Measurements from ENCODE around the gene BGN. TPM values are rescaled to one million over a fixed set of nuclear protein-coding genes. Genes with fewer than 3 reads are reported as not detected.

BGN gene
- total RNA-seq, 1 donor from 2014 or later: 0.98 TPM

DNA sequence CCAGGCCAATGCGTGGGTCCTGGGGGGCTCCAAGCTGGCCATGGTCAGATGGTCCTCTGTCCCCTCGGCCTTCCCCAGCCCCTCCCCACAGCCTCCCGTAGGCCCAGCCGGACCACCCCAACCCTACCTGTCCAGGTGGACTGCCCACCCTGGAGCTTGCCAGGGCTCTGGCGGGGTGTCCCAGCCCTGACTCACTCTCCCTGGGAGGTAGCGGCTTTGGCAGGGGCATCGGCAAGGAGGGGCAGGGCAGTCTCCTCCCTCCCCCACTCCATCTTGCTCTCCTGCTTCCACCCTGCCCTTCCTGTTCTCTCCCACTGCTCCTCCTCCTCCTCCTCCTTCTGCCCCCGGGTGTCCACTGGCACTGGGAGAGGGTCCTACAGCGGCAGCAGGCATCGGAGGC, 7.4 kb downstream of the BGN start:
- Mint-ChIP-seq H3K27ac (no peak overlapping the region), H3K27me3 (no peaks in the 10 kb centered on the region), H3K4me3 (ENCODE audit: low read depth) (no peak overlapping the region), H3K4me1 (ENCODE audit: low read depth) (no peaks in the 10 kb centered on the region), H3K36me3 (ENCODE audit: insufficient read depth) (peaks cover 5% of the 10 kb centered on the region), H3K9me3 (ENCODE audit: low read depth) (peaks cover 11% of the 10 kb centered on the region)
- TF ChIP-seq, protein P1, sequence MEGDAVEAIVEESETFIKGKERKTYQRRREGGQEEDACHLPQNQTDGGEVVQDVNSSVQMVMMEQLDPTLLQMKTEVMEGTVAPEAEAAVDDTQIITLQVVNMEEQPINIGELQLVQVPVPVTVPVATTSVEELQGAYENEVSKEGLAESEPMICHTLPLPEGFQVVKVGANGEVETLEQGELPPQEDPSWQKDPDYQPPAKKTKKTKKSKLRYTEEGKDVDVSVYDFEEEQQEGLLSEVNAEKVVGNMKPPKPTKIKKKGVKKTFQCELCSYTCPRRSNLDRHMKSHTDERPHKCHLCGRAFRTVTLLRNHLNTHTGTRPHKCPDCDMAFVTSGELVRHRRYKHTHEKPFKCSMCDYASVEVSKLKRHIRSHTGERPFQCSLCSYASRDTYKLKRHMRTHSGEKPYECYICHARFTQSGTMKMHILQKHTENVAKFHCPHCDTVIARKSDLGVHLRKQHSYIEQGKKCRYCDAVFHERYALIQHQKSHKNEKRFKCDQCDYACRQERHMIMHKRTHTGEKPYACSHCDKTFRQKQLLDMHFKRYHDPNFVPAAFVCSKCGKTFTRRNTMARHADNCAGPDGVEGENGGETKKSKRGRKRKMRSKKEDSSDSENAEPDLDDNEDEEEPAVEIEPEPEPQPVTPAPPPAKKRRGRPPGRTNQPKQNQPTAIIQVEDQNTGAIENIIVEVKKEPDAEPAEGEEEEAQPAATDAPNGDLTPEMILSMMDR (IDR thresholded peaks at IDR 0.05; ENCODE audit: unreplicated experiment): no peak
- no peak for DNase-seq (ENCODE audit: low spot score, unreplicated experiment)

DNA sequence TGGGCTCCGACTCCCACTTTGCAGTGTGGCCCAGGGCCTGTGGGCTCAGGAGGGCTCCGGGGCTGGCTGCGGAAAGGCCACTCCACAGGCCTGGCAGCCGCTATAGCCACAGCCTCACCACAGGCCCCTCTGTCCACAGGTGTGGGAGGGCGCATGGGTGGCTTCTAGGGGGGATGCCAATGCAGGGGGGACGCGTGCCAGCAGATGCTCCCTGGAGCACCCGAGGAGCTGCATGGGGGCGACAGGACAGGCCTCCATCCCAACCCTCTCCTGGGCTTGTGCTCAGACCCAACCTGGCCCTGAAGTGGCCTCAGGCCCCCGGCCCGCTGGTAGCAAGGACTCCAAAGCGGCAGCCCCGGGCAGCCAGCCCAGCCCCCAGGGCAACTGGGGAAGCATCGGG, 8.0 kb downstream of the BGN start:
- peaks cover 11% of the 10 kb centered on the region for H3K9me3 Mint-ChIP-seq (ENCODE audit: low read depth)
- TF ChIP-seq, protein P1 (IDR thresholded peaks at IDR 0.05; ENCODE audit: unreplicated experiment): no peak
- H3K27ac Mint-ChIP-seq: no peak overlapping the region
- no peaks in the 10 kb centered on the region for H3K4me1 Mint-ChIP-seq (ENCODE audit: low read depth)
- DNase-seq (ENCODE audit: low spot score, unreplicated experiment): no peak
- H3K27me3 Mint-ChIP-seq: no peaks in the 10 kb centered on the region
- H3K36me3 Mint-ChIP-seq (ENCODE audit: insufficient read depth): peaks cover 5% of the 10 kb centered on the region
- H3K4me3 Mint-ChIP-seq (ENCODE audit: low read depth): no peak overlapping the region

DNA sequence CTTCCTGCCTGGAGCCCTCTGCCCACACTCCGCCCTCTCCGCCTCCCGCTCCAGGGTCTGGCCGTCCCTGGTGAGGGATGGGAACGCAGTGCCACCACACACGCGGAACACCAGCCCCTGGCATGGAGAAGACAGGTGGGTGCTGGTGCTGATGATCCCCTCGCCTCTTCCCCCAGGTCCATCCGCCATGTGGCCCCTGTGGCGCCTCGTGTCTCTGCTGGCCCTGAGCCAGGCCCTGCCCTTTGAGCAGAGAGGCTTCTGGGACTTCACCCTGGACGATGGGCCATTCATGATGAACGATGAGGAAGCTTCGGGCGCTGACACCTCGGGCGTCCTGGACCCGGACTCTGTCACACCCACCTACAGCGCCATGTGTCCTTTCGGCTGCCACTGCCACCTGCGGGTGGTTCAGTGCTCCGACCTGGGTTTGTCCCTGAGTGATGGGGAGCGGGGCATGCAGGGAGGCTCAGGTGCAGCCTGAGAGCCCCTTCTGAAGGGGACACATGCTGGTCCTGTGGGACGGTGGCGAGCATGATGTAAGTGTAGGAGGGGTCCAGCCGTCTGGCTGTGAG, 9.8 kb downstream of the BGN start:
- DNase-seq (ENCODE audit: low spot score, unreplicated experiment): no peak
- H3K27ac Mint-ChIP-seq: no peak overlapping the region
- peaks cover 11% of the 10 kb centered on the region for H3K9me3 Mint-ChIP-seq (ENCODE audit: low read depth)
- H3K36me3 Mint-ChIP-seq (ENCODE audit: insufficient read depth): peaks cover 5% of the 10 kb centered on the region
- H3K4me3 Mint-ChIP-seq (ENCODE audit: low read depth): no peak overlapping the region
- H3K4me1 Mint-ChIP-seq (ENCODE audit: low read depth): no peaks in the 10 kb centered on the region
- TF ChIP-seq, protein P1 (IDR thresholded peaks at IDR 0.05; ENCODE audit: unreplicated experiment): no peak
- no peaks in the 10 kb centered on the region for H3K27me3 Mint-ChIP-seq

DNA sequence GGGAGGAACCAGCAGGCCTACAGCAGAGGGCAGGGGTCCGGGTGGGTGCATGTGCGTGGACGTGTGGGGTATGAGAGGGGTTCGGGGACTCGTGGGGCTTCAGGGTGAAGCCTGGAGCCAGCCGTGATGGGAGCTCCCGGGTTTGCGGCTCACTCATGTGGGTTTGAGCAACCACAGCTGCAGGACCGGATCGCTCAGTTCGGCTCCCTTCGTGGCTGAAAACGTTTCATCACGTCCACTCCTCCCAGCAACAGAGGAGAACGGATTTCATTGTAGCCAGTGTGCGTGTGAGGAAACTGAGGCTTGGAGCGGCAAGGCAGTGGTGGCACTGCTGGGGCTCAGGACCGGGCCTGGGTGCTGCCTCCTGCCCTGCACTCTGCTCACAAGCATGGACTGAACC, 10.6 kb downstream of the BGN start:
- H3K27me3 Mint-ChIP-seq: no peaks in the 10 kb centered on the region
- H3K36me3 Mint-ChIP-seq (ENCODE audit: insufficient read depth): peaks cover 5% of the 10 kb centered on the region
- no peaks in the 10 kb centered on the region for H3K4me1 Mint-ChIP-seq (ENCODE audit: low read depth)
- no peak for DNase-seq (ENCODE audit: low spot score, unreplicated experiment)
- no peak overlapping the region for H3K27ac Mint-ChIP-seq
- TF ChIP-seq, protein P1 (IDR thresholded peaks at IDR 0.05; ENCODE audit: unreplicated experiment): no peak
- H3K9me3 Mint-ChIP-seq (ENCODE audit: low read depth): peaks cover 11% of the 10 kb centered on the region
- no peak overlapping the region for H3K4me3 Mint-ChIP-seq (ENCODE audit: low read depth)

- no peaks in the 10 kb centered on the region for H3K27me3 Mint-ChIP-seq
- H3K4me3 Mint-ChIP-seq (ENCODE audit: low read depth): no peak overlapping the region
- TF ChIP-seq, protein P1 (IDR thresholded peaks at IDR 0.05; ENCODE audit: unreplicated experiment): peak; percentile 79
- no peaks in the 10 kb centered on the region for H3K36me3 Mint-ChIP-seq (ENCODE audit: insufficient read depth)
- H3K27ac Mint-ChIP-seq: no peak overlapping the region
- no peaks in the 10 kb centered on the region for H3K4me1 Mint-ChIP-seq (ENCODE audit: low read depth)
- DNase-seq (ENCODE audit: low spot score, unreplicated experiment): peak; percentile 72
- peaks cover 4% of the 10 kb centered on the region for H3K9me3 Mint-ChIP-seq (ENCODE audit: low read depth)
These were observed 12.9 kb downstream of the BGN start for GRCh38 chrX:153507484-153508178.

All from progenitor cell of endocrine pancreas (in vitro differentiated cells).